Natural killer cell (primary cell): ENCODE data around the gene SLC9A4. TPM values are rescaled to one million over a fixed set of nuclear protein-coding genes. Genes with fewer than 3 reads are reported as not detected.
A peak's percentile ranks its signal among the peaks of the same experiment; 100 is the strongest.

Source experiments
- ATAC-seq, 3 donors: fragments of 150-1000 bp in 2 of 3; fragments of 200-7000 bp in 1 of 3; cut with Tn5 transposase; 1 replicate in 1 of 3; 2 replicates in 2 of 3; pipeline ENCODE4 v1.10.0; 2021; ENCODE audit warnings: mild to moderate bottlenecking in 2 of 3, moderate library complexity in 2 of 3
- DNase-seq, 2 donors: peaks; one replicate each; pipeline versions ENCODE4 v3.0.0 to v3.0.0-alpha.2; 2013 to 2021; ENCODE audit warnings: mixed read lengths in 1 of 2
- H3K27ac ChIP-seq: one replicate; pipeline ENCODE4 v1.5.1; 2013; ENCODE audit warnings: mild to moderate bottlenecking, low read length
- H3K27me3 ChIP-seq: one replicate; pipeline ENCODE4 v1.6.1; 2013; ENCODE audit warnings: low read length; ENCODE audit not compliant: control insufficient read depth, insufficient read depth
- H3K36me3 ChIP-seq: one replicate; pipeline ENCODE4 v1.6.1; 2013; ENCODE audit warnings: low read length; ENCODE audit not compliant: control insufficient read depth, insufficient read depth
- H3K4me1 ChIP-seq: one replicate; pipeline ENCODE4 v1.6.1; 2013; ENCODE audit warnings: low read length; ENCODE audit not compliant: control insufficient read depth, insufficient read depth
- H3K4me3 ChIP-seq: one replicate; pipeline ENCODE4 v1.5.1; 2013; ENCODE audit warnings: low read length
- H3K9me3 ChIP-seq: one replicate; pipeline ENCODE4 v1.6.1; 2013; ENCODE audit warnings: low read length; ENCODE audit not compliant: control insufficient read depth, insufficient read depth
- H3K27ac Mint-ChIP-seq, 2 donors: one replicate each; pipeline ENCODE4 v1.8.0; 2022; ENCODE audit warnings: mild to moderate bottlenecking in 2 of 2, mixed read lengths in 2 of 2, moderate library complexity in 1 of 2
- H3K27me3 Mint-ChIP-seq, 2 donors: one replicate each; pipeline ENCODE4 v1.8.0; 2022; ENCODE audit warnings: low read depth in 2 of 2, mixed read lengths in 2 of 2
- H3K36me3 Mint-ChIP-seq: one replicate; pipeline ENCODE4 v1.8.0; 2022; ENCODE audit warnings: mixed read lengths
- H3K4me1 Mint-ChIP-seq, 2 donors: one replicate each; pipeline ENCODE4 v1.8.0; 2022; ENCODE audit warnings: mixed read lengths in 2 of 2
- H3K4me3 Mint-ChIP-seq: one replicate; pipeline ENCODE4 v1.8.0; 2022; ENCODE audit warnings: mild to moderate bottlenecking, moderate library complexity, mixed read lengths
- H3K9me3 Mint-ChIP-seq, 2 donors: one replicate each; pipeline ENCODE4 v1.8.0; 2022; ENCODE audit warnings: mixed read lengths in 2 of 2
- WGBS: methylation state at CpG from one replicate; pipeline ENCODE4 v1.1.7; 2013; ENCODE audit warnings: missing lambda C conversion rate; ENCODE audit not compliant: insufficient coverage; 5-methylcytosine and 5-hydroxymethylcytosine counted together
- intact Hi-C: fragments of 100-400 bp; cut with micrococcal nuclease; formaldehyde crosslinking; loops from one replicate; pipeline ENCODE4 v1.14.2; 2022
- total RNA-seq, 4 donors: library from RNA; stranded (reverse); fragments of 120-200 nt in 1 of 4; gene quantifications; one replicate each; pipeline versions ENCODE4 v1.2.3 to v1.2.4, GENCODE V29; 2013 to 2022
- TF ChIP-seq, protein P1 (sequence below): fragments of 200-600 bp; IDR thresholded peaks from one replicate; pipeline ENCODE4 v1.8.0; 2022; ENCODE audit warnings: antibody characterized with exemption

The SLC9A4 gene
- total RNA-seq, 3 donors from 2014 or later (not counting 1 experiment from before 2014, with no cell fraction given) = 0.19 to 0.38 TPM; not detected in 1

DNA sequence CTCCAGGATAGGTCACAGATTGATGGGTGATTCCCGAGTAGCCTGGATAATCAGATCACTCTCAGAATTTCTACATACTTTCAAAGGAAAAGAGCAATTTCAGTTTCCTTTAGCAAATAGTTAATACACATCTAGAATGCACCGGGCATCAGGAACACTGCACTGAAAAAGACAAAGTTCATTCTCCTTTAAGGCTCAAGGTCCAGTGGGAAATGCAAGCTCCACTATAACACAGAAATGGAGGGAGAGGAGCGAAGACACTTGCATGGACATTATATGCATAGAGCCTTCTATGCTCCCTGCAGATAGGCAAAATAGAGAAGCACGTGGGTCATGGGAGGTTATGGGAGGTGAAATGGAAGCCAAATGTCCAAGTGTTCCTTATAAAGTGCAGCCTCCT is 49.1 kb downstream of the SLC9A4 start:
- H3K36me3 ChIP-seq = no peaks in the 10 kb centered on the region
- H3K4me1 Mint-ChIP-seq = peaks cover 55 to 65% of the 10 kb centered on the region in 2 donors
- ATAC-seq (no peak), DNase-seq (no peak)
- H3K27ac Mint-ChIP-seq = peak overlapping the region; percentile 72 to 85
- H3K27me3 ChIP-seq = no peaks in the 10 kb centered on the region
- peaks cover 43% of the 10 kb centered on the region for H3K4me1 ChIP-seq
- H3K4me3 Mint-ChIP-seq = peak overlapping the region; percentile 70
- no peaks in the 10 kb centered on the region for H3K27me3 Mint-ChIP-seq
- no peak overlapping the region for H3K4me3 ChIP-seq
- H3K9me3 Mint-ChIP-seq = no peaks in the 10 kb centered on the region
- H3K27ac ChIP-seq = no peak overlapping the region
- H3K36me3 Mint-ChIP-seq = no peaks in the 10 kb centered on the region
- TF ChIP-seq, protein P1, sequence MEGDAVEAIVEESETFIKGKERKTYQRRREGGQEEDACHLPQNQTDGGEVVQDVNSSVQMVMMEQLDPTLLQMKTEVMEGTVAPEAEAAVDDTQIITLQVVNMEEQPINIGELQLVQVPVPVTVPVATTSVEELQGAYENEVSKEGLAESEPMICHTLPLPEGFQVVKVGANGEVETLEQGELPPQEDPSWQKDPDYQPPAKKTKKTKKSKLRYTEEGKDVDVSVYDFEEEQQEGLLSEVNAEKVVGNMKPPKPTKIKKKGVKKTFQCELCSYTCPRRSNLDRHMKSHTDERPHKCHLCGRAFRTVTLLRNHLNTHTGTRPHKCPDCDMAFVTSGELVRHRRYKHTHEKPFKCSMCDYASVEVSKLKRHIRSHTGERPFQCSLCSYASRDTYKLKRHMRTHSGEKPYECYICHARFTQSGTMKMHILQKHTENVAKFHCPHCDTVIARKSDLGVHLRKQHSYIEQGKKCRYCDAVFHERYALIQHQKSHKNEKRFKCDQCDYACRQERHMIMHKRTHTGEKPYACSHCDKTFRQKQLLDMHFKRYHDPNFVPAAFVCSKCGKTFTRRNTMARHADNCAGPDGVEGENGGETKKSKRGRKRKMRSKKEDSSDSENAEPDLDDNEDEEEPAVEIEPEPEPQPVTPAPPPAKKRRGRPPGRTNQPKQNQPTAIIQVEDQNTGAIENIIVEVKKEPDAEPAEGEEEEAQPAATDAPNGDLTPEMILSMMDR = no peak
- no peaks in the 10 kb centered on the region for H3K9me3 ChIP-seq
- intact Hi-C loops = loop anchor here (2.0 kb wide), 1 partner anchor 155 kb away; no protein-coding TSS in a partner anchor
- 89% methylated on average over 4 of the region's 4 CpGs for whole genome bisulfite sequencing

DNA sequence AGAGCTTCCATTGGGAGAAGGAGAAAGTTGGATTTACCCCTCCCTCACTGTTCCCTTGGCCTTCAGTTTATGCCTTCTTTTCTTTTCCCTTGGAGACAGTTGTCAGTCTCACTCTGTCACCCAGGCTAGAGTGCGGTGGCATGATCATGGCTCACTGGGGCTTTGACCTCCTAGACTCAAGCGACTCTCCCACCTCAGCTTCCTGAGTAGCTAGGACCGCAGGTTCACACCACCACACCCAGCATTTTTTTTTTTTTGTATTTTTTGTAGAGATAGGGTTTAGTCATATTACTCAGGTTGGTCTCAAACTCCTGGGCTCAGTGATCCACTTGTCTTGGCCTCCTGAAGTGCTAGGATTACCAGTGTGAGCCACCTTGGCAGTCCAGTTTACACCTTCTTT is 49.9 kb downstream of the SLC9A4 start:
- H3K36me3 Mint-ChIP-seq = no peaks in the 10 kb centered on the region
- Histone ChIP-seq H3K9me3 (no peaks in the 10 kb centered on the region), H3K4me1 (peaks cover 43% of the 10 kb centered on the region), H3K27me3 (no peaks in the 10 kb centered on the region), H3K27ac (peak overlapping the region; percentile 60), H3K4me3 (no peak overlapping the region), H3K36me3 (no peaks in the 10 kb centered on the region)
- peak overlapping the region; percentile 49 for H3K4me3 Mint-ChIP-seq
- intact Hi-C loops = loop anchor here (2.0 kb wide), 1 partner anchor 156 kb away; no protein-coding TSS in a partner anchor
- TF ChIP-seq, protein P1 = no peak
- ATAC-seq (peak; percentile 79 to 94 (median 90)), DNase-seq (peak; percentile 33 to 51)
- WGBS = 50% methylated on average over 1 of the region's 3 CpGs
- H3K27ac Mint-ChIP-seq = peak overlapping the region; percentile 72 to 85
- no peaks in the 10 kb centered on the region for H3K27me3 Mint-ChIP-seq
- peaks cover 55 to 66% of the 10 kb centered on the region in 2 donors for H3K4me1 Mint-ChIP-seq
- H3K9me3 Mint-ChIP-seq = no peaks in the 10 kb centered on the region

DNA sequence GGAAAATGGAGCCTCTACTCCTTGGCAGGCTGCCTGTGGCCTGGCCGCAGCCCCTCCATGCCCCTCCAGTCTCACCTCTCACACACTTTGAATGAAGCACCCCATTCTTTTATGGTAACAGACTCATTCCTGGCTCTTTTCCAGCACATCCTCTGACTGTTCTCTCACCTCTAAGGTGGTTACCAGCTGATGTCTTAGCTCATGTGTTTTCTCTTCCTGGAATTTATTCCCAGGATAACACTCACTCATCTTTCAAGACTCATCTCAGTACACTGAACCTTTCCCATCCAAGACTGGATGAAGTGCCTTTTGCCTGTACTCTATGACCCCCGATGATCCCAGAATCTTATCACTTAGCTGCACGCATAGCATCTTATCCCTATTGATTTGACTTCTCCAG is 50.6 kb downstream of the SLC9A4 start:
- H3K9me3 Mint-ChIP-seq = no peaks in the 10 kb centered on the region
- H3K27me3 Mint-ChIP-seq = no peaks in the 10 kb centered on the region
- 61% methylated on average over 3 of the region's 3 CpGs for WGBS

More for the DNA sequence above, 50.6 kb downstream of the SLC9A4 start:
- Histone ChIP-seq H3K36me3 (no peaks in the 10 kb centered on the region), H3K4me1 (peaks cover 43% of the 10 kb centered on the region), H3K27ac (peak overlapping the region; percentile 54), H3K9me3 (no peaks in the 10 kb centered on the region), H3K27me3 (no peaks in the 10 kb centered on the region), H3K4me3 (no peak overlapping the region)
- Mint-ChIP-seq H3K27ac (peak overlapping the region; percentile 72 to 85), H3K4me1 (peaks cover 55 to 66% of the 10 kb centered on the region in 2 donors), H3K36me3 (no peaks in the 10 kb centered on the region), H3K4me3 (peak overlapping the region; percentile 49)
- TF ChIP-seq, protein P1 = no peak
- ATAC-seq = no peak
- intact Hi-C loops = loop anchor here (2.0 kb wide), 1 partner anchor 157 kb away; no protein-coding TSS in a partner anchor
- no peak for DNase-seq
